ENCODE results near the gene KPNA6. TPM values are rescaled to one million over a fixed set of nuclear protein-coding genes. Genes with fewer than 3 reads are reported as not detected.

Gene KPNA6
- total and polyA plus RNA-seq, 2 of the 4 experiments (the other 2 are of a cell fraction): 27.0 to 50.7 TPM

DNA sequence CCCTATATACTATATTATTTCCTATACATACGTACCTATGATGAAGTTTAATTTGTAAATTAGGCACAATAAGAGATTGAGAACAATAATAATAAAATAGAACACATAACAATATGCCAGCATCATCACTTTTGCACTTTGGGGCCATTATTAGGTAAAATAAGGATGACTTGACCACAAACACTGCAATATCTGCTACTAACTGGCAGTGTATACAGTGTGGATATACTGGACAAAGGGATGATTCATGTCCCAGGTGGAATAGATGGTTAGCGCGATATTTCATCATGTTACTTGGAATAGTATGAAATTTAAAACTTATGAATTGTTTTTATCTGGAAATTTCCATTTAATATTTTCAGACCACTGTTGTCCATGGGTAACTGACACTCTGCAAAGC is 36.2 kb downstream of the KPNA6 start:
- dilution Hi-C loops (cut with HindIII; ENCODE audit: low sequenced_read_pairs, unreplicated experiment): no loop called here
- H2BK15ac ChIP-seq (ENCODE audit: low read depth, low read length): no peak overlapping the region

More for the DNA sequence above, 36.2 kb downstream of the KPNA6 start:
- H4K91ac ChIP-seq (ENCODE audit: insufficient read depth, low read depth, low read length): no peak overlapping the region
- no peak overlapping the region for H3K14ac ChIP-seq (replicated peaks; ENCODE audit: low read depth, low read length)
- no peak overlapping the region for H3K27ac ChIP-seq (ENCODE audit: insufficient read depth, low read length)
- no peak overlapping the region for H2BK20ac ChIP-seq (ENCODE audit: low read depth, low read length)
- H4K20me1 ChIP-seq (ENCODE audit: insufficient read depth, low read length): peaks cover 52% of the 10 kb centered on the region
- no peaks in the 10 kb centered on the region for H3K9me3 ChIP-seq (ENCODE audit: control insufficient read depth, insufficient read depth, low read length)
- ChIA-PET POLR2A (ENCODE audit: unreplicated experiment) (no interaction called here), CTCF (no interaction called here)
- H3K9ac ChIP-seq (ENCODE audit: low read depth, low read length): no peak overlapping the region
- ATAC-seq (ENCODE audit: low read depth) (no peak), DNase-seq (no peak)
- no peak overlapping the region for H3K56ac ChIP-seq (ENCODE audit: extremely low read depth, insufficient read depth, low read length)
- H3K9me1 ChIP-seq (ENCODE audit: insufficient read depth, low read length): peaks cover 3% of the 10 kb centered on the region; the same call in 1 of the 2 replicates
- no peak overlapping the region for H3K4ac ChIP-seq (ENCODE audit: low read depth, low read length)
- no peak overlapping the region for H2AFZ ChIP-seq (replicated peaks; ENCODE audit: low read length, poor library complexity)
- WGBS, 2 experiments (ENCODE audit: extremely low coverage in 2 of 2, insufficient read length in 1 of 2): no CpG with 5 or more reads among the region's 3 CpGs
- no peak overlapping the region for H3K23ac ChIP-seq (ENCODE audit: low read depth, low read length)
- H2AK9ac ChIP-seq (replicated peaks; ENCODE audit: low read depth, low read length, poor library complexity): no peak overlapping the region
- no peak overlapping the region for H4K8ac ChIP-seq (ENCODE audit: low read depth in 2 of 2, low read length in 2 of 2)
- H4K5ac ChIP-seq (ENCODE audit: low read depth, low read length): no peak overlapping the region
- H2AK5ac ChIP-seq (ENCODE audit: low read depth, low read length): no peak overlapping the region
- no peak overlapping the region for H2BK5ac ChIP-seq (ENCODE audit: low read depth, low read length, poor library complexity, severe bottlenecking)
- peaks cover 3% of the 10 kb centered on the region; the same call in 1 of the 2 replicates for H3K36me3 ChIP-seq (ENCODE audit: control insufficient read depth, insufficient read depth, low read length)
- in situ Hi-C loops (cut with MboI; ENCODE audit: low sequenced_read_pairs): no loop called here
- no peak overlapping the region for H3K4me3 ChIP-seq (ENCODE audit: insufficient read depth, low read depth, low read length)
- H3K18ac ChIP-seq (ENCODE audit: low read depth, low read length): no peak overlapping the region
- intact Hi-C loops (cut with micrococcal nuclease): no loop called here
- H3K79me1 ChIP-seq (ENCODE audit: low read depth in 1 of 2, low read length in 2 of 2): peaks cover 31 to 70% of the 10 kb centered on the region in 2 experiments
- H3K4me1 ChIP-seq (ENCODE audit: control insufficient read depth, insufficient read depth, low read length): peaks cover 7% of the 10 kb centered on the region
- TF ChIP-seq SMC3 (IDR thresholded peaks at IDR 0.05; ENCODE audit: low read depth, low read length) (no peak), FOS (IDR thresholded peaks at IDR 0.05; ENCODE audit: low read depth, low read length) (no peak), RAD21 (IDR thresholded peaks at IDR 0.05; ENCODE audit: low read length) (no peak), BHLHE40 (IDR thresholded peaks at IDR 0.05; ENCODE audit: low read depth, low read length) (no peak), RCOR1 (IDR thresholded peaks at IDR 0.05; ENCODE audit: insufficient replicate concordance, low read length) (no peak), MAZ (IDR thresholded peaks at IDR 0.05; ENCODE audit: borderline replicate concordance, low read depth, low read length) (no peak), MAFK (IDR thresholded peaks at IDR 0.05; ENCODE audit: low read depth, low read length) (no peak; the same call in 1 of the 2 replicates), POLR2A (IDR thresholded peaks at IDR 0.05; ENCODE audit: low read depth, low read length) (no peak), CHD1 (IDR thresholded peaks at IDR 0.05; ENCODE audit: low read depth, low read length) (no peak), MXI1 (IDR thresholded peaks at IDR 0.05; ENCODE audit: borderline replicate concordance, low read depth, low read length) (no peak), RFX5 (IDR thresholded peaks at IDR 0.05; ENCODE audit: low read depth, low read length) (no peak), CEBPB (IDR thresholded peaks at IDR 0.05; ENCODE audit: low read depth, low read length) (no peak), NFE2L2 (IDR thresholded peaks at IDR 0.05; ENCODE audit: low read depth, low read length) (no peak)
- TF ChIP-seq, protein P1, sequence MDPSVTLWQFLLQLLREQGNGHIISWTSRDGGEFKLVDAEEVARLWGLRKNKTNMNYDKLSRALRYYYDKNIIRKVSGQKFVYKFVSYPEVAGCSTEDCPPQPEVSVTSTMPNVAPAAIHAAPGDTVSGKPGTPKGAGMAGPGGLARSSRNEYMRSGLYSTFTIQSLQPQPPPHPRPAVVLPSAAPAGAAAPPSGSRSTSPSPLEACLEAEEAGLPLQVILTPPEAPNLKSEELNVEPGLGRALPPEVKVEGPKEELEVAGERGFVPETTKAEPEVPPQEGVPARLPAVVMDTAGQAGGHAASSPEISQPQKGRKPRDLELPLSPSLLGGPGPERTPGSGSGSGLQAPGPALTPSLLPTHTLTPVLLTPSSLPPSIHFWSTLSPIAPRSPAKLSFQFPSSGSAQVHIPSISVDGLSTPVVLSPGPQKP (IDR thresholded peaks at IDR 0.05; ENCODE audit: borderline replicate concordance, low read depth, low read length): no peak
- TF ChIP-seq, protein P2, sequence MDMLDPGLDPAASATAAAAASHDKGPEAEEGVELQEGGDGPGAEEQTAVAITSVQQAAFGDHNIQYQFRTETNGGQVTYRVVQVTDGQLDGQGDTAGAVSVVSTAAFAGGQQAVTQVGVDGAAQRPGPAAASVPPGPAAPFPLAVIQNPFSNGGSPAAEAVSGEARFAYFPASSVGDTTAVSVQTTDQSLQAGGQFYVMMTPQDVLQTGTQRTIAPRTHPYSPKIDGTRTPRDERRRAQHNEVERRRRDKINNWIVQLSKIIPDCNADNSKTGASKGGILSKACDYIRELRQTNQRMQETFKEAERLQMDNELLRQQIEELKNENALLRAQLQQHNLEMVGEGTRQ (IDR thresholded peaks at IDR 0.05; ENCODE audit: low read depth, low read length): no peak
- TF ChIP-seq, protein P3, sequence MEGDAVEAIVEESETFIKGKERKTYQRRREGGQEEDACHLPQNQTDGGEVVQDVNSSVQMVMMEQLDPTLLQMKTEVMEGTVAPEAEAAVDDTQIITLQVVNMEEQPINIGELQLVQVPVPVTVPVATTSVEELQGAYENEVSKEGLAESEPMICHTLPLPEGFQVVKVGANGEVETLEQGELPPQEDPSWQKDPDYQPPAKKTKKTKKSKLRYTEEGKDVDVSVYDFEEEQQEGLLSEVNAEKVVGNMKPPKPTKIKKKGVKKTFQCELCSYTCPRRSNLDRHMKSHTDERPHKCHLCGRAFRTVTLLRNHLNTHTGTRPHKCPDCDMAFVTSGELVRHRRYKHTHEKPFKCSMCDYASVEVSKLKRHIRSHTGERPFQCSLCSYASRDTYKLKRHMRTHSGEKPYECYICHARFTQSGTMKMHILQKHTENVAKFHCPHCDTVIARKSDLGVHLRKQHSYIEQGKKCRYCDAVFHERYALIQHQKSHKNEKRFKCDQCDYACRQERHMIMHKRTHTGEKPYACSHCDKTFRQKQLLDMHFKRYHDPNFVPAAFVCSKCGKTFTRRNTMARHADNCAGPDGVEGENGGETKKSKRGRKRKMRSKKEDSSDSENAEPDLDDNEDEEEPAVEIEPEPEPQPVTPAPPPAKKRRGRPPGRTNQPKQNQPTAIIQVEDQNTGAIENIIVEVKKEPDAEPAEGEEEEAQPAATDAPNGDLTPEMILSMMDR (conservative IDR thresholded peaks at IDR 0.05; ENCODE audit: low read depth, low read length): no peak
- no peak overlapping the region for H2BK120ac ChIP-seq (ENCODE audit: low read depth, low read length)
- no peak overlapping the region for H3K4me2 ChIP-seq (ENCODE audit: low read depth, low read length)
- no TSS peak for BruUV-seq (replicated peaks)
- H3K27me3 ChIP-seq (ENCODE audit: control insufficient read depth, insufficient read depth, low read length): no peaks in the 10 kb centered on the region

Data from IMR-90 (cell line).